WTC11 (cell line): ENCODE measurements around the gene SH3GL3.

Experiments used
- MAX ChIP-seq: sonication (generic); formaldehyde crosslinking; IDR thresholded peaks from 2 replicates; pipeline ENCODE4 v1.8.0; 2022; ENCODE audit warnings: mild to moderate bottlenecking, missing genetic modification reagents
- ZNF263 ChIP-seq: sonication (generic); formaldehyde crosslinking; IDR thresholded peaks from 2 replicates; pipeline ENCODE4 v1.8.1; 2022; ENCODE audit warnings: low read depth, mild to moderate bottlenecking, moderate library complexity, missing genetic modification reagents
- TF ChIP-seq, protein P1 (sequence below): fragments of 200-600 bp; IDR thresholded peaks from 2 replicates; pipeline ENCODE4 v1.8.0; 2022; ENCODE audit warnings: antibody characterized with exemption

DNA sequence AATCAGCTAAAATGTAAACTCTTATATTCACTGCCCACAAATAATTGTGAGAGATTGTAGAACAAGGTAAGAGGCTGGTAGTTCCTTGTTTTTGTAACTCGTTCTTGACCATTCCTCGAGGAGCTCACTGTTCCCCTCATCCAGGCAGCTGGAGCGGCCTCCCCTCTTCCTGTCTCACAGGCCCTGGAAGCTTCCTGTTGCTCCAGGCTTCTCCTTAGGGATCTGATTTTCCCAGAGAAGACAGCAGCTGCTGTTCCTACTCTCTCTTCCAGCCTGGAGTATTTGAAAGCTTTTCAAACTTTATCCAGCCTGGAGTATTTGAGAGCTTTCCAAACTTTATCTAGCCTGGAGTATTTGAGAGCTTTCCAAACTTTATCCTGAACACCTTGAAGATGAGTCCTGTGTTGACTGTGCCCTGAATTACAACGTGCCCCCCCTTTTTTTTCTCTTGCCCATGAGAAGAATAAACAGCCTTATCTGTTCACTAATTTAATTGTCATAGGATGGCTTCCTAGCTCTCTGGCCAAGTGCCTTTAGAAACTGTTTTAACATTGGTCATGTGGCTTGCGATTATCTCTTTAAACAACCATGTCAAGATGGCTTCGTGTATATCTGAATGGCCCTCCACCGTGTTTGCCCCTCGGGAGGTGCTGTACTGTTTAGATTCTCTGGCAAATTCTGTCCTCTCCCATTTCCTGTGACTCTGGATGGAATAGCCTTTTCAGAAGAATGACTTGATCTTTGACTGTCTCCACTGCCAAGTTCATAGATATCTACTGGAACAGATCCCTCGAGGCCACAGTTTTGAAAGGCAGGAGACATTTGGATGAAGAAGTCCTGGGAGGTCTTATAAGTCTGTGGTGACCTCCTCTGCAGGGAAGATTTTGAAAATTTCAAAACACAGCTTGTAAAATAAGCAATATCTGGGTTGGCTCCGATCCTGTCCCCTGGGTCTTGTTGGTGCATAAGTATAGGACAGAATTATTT lies 211.6 kb downstream of the SH3GL3 start:
- TF ChIP-seq, protein P1, sequence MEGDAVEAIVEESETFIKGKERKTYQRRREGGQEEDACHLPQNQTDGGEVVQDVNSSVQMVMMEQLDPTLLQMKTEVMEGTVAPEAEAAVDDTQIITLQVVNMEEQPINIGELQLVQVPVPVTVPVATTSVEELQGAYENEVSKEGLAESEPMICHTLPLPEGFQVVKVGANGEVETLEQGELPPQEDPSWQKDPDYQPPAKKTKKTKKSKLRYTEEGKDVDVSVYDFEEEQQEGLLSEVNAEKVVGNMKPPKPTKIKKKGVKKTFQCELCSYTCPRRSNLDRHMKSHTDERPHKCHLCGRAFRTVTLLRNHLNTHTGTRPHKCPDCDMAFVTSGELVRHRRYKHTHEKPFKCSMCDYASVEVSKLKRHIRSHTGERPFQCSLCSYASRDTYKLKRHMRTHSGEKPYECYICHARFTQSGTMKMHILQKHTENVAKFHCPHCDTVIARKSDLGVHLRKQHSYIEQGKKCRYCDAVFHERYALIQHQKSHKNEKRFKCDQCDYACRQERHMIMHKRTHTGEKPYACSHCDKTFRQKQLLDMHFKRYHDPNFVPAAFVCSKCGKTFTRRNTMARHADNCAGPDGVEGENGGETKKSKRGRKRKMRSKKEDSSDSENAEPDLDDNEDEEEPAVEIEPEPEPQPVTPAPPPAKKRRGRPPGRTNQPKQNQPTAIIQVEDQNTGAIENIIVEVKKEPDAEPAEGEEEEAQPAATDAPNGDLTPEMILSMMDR: no peak
- TF ChIP-seq MAX (no peak), ZNF263 (CRISPR knock-in tag) (no peak)
